HG03280 (cell line): ENCODE results near the gene HBG1.

Experiments used
- ATAC-seq: cut with Tn5 transposase; IDR thresholded peaks from one replicate; pipeline ENCODE4 v1.9.1; 2021; ENCODE audit warnings: mild to moderate bottlenecking, moderate library complexity; ENCODE audit not compliant: unreplicated experiment

The HBG1 gene

DNA sequence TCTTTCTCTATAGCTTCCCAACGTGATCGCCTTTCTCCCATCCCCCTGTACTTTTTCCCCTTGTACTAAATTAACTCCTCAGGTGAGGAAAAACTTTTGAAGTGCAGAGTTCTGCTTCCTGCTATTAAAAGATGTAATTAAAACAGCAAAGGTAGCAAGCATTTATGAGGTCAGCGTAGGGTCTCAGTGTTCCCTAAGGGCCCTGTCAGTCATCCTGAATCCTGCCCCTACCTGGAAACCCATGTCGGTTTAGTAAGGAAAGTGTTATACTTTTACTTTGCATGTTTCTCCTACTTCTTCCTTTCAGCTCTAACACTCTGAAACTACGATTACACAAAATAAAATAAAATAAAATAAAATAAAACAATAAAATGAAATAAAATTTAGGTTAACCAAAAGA lies 21.5 kb downstream of the HBG1 start:
- ATAC-seq: no peak

DNA sequence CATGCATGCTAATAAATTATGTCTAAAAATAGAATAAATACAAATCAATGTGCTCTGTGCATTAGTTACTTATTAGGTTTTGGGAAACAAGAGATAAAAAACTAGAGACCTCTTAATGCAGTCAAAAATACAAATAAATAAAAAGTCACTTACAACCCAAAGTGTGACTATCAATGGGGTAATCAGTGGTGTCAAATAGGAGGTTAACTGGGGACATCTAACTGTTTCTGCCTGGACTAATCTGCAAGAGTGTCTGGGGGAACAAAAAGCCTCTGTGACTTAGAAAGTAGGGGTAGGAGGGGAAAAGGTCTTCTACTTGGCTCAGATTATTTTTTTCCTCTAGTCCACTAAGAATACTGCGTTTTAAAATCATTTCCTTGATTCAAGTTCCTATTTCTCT lies 22.0 kb downstream of the HBG1 start:
- no peak for ATAC-seq

DNA sequence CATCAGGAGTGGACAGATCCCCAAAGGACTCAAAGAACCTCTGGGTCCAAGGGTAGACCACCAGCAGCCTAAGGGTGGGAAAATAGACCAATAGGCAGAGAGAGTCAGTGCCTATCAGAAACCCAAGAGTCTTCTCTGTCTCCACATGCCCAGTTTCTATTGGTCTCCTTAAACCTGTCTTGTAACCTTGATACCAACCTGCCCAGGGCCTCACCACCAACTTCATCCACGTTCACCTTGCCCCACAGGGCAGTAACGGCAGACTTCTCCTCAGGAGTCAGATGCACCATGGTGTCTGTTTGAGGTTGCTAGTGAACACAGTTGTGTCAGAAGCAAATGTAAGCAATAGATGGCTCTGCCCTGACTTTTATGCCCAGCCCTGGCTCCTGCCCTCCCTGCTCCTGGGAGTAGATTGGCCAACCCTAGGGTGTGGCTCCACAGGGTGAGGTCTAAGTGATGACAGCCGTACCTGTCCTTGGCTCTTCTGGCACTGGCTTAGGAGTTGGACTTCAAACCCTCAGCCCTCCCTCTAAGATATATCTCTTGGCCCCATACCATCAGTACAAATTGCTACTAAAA lies 22.8 kb downstream of the HBG1 start, which contains the start of gene HBB:
Gene HBB (minus strand): TSS at position 340 of the 579 bp plus-strand sequence. CDS start 50 bp downstream, at position 290.
- ATAC-seq: no peak

DNA sequence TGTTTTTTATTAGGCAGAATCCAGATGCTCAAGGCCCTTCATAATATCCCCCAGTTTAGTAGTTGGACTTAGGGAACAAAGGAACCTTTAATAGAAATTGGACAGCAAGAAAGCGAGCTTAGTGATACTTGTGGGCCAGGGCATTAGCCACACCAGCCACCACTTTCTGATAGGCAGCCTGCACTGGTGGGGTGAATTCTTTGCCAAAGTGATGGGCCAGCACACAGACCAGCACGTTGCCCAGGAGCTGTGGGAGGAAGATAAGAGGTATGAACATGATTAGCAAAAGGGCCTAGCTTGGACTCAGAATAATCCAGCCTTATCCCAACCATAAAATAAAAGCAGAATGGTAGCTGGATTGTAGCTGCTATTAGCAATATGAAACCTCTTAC lies 24.2 kb downstream of the HBG1 start:
- ATAC-seq: no peak

DNA sequence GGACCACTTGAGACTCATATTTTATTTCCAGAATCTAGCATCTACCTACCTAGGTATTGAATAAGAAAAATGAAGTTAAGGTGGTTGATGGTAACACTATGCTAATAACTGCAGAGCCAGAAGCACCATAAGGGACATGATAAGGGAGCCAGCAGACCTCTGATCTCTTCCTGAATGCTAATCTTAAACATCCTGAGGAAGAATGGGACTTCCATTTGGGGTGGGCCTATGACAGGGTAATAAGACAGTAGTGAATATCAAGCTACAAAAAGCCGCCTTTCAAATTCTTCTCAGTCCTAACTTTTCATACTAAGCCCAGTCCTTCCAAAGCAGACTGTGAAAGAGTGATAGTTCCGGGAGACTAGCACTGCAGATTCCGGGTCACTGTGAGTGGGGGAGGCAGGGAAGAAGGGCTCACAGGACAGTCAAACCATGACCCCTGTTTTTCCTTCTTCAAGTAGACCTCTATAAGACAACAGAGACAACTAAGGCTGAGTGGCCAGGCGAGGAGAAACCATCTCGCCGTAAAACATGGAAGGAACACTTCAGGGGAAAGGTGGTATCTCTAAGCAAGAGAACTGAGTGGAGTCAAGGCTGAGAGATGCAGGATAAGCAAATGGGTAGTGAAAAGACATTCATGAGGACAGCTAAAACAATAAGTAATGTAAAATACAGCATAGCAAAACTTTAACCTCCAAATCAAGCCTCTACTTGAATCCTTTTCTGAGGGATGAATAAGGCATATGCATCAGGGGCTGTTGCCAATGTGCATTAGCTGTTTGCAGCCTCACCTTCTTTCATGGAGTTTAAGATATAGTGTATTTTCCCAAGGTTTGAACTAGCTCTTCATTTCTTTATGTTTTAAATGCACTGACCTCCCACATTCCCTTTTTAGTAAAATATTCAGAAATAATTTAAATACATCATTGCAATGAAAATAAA lies 24.8 kb downstream of the HBG1 start:
- no peak for ATAC-seq

DNA sequence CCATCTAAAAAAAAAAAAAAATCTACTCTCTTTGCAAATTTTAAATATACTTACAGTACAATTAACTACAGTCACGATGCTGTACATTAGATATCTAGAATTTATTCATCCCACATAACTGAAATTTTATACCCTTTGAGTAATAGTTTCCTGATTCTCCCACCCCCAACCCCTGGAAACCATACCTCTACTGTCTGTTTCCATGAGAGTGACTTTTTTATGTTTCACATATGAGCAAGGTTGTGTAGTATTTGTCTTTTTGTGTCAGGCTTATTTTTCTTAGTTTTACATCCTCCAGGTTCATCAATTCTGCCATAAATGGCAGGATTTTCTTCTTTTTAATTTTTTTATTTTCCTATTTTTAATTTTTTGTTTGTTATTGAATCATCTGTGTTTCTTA lies 26.0 kb downstream of the HBG1 start:
- ATAC-seq: no peak

DNA sequence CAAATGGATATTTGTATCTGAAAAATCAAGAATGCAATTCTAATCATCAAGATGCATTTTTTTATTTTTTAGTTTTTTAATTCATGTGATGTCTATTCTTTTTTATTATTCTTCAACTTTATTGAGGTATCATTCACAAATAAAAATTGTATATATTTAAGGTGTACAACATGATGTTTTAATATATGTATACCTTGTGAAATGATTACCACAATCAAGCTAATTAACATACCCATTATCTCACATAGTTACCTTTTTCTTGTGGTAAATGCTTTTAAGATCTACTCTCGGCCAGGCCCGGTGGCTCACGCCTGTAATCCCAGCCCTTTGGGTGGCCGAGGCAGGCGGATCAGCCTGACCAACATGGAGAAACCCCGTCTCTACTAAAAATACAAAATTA lies 26.5 kb downstream of the HBG1 start:
- no peak for ATAC-seq

DNA sequence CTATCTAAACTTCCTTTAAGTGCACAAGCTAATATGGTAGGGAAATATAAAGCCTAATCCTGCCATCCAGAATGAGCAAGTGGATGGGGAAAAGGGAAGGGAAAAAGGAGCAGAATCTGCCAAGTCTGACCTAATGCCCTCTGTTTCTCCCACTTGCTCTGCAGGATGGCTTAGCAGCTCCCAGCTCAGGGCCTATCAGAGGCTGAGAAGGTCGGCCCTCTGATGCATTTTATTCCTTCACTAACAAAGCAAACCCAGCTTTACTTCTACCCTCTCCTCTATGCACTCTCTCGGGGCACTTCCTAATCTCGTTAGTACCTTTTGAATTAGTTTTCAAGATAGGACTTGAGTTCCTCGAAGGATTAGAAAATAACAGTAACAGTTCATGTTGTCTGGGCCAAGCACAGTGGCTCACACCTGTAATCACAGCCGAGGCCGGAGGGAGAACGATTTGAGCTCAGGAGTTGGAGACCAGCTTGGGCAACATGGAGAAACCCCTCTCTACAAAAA lies 39.2 kb downstream of the HBG1 start:
- ATAC-seq: no peak

DNA sequence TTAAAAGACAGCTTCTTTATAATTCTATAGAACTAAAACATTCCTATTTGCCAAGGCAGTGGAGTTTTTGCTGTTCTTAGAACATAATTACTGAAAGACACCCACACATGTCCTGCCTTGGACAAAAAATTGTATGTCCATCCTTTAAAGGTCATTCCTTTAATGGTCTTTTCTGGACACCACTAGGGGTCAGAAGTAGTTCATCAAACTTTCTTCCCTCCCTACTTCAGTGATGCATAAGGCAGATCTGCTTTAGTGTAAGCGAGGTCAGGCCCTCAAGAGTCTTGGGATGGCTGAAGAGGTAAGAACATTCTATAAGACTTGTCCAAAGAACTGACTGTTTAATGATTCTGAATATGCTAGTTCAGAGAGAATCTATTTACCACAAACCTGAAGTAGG lies 44.9 kb downstream of the HBG1 start:
- ATAC-seq: no peak

DNA sequence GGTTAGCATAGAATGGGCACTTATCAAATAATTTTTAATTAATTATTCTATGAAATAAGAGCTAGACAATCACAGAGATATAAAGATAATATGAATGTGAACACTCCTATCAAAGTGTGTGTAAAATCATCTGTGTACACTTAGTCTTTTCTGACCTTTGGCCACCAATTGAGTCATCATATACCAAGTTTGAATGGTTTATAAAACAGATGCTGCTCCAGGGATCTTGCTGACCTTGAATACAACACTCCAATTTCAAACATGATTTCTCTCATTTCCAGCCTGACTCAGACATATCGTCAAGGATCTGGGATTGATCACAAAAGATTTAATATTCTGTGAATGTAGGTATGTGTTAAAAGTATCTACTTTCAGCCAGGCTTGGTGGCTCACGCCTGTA lies 46.3 kb downstream of the HBG1 start:
- no peak for ATAC-seq

DNA sequence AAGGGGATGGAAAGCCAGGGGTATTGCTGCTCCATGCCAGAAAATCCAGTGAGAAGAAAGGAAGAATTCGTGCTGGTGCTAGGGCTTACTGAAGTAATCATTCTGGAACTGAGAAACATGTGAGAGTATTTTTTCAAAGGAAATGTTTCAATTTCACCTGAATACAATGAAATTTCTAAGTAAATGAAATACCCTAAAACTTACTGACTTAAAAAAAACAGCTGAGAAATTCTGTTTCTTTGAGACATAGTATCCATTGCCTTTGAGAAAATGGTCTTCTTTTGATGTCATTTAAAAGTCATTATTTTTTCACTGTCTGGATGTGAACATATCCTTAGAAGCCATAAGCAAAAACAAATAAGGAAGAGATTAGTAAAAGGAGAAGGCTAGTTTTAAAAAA lies 49.1 kb downstream of the HBG1 start, which contains the start of gene OR51V1:
Gene OR51V1 (minus strand): TSS at position 101 of the 400 bp plus-strand sequence. CDS start 0 bp downstream, at position 101.
- ATAC-seq: no peak

DNA sequence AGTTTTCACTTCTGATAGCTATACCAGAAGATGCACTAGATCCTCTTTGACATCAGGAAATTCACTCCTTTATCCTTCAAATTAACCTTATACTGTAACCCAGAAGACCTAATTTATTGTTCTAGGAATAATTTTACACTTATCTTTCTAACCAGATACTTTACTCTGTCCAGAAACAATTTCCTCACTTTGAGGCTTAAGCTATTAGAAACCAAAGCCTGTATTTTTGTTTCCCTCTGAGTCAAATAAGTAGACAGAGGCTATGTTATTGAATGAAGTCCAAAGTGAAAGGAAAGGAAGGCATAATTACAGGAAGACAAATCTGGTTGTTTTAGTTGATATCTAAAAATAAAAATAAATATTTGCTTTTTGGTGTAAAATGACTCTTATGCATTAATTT lies 51.4 kb downstream of the HBG1 start:
- ATAC-seq: no peak
